ENCODE results near the gene SPATA9. TPM values are rescaled to one million over a fixed set of nuclear protein-coding genes. Genes with fewer than 3 reads are reported as not detected.

SPATA9 gene
- total RNA-seq, 1 experiment from 2014 or later = not detected

DNA sequence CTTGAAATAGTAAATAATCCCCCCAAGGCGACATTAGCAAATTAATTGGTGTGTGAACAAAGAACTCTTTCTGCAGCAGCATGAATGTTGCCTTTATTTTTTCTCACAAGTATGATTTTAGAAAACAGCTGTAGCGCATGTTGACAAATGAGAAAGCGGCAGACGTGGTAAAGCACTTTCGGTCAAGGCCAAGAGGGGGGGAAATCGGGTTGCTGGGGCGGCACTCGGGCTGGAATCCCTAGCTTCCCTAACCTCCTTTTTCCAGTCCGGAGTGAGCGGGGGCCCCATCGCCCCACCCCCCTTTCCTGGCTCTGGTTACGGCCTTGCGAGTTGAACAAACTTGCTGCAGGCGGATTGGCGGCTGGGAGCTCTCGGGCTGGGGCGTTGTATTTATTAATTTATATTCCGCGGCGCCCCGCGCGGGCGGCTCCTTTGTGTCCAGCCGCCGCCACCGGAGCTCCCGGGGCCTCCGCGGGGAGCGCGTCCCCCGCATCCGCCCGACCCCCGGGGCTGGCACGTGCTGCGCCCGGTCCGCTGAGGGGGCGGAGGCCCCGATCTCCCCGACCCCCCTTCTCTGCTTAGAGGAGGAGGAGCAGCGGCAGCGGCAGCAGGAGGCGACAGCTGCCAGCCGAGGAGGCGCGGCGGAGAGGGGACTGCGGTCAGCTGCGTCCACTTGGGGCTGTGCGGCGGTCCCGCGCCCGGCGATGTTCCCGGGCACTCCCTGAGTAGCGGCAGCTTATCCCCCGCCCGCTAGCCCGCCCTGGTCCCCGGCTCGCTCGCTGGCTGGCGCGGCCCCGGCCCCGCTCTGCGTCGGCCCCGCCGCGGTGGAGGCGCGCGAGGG lies 48.2 kb upstream of the SPATA9 start, which contains the start of gene RHOBTB3:
TSS of gene RHOBTB3 (plus strand) at position 607 of the 841 bp plus-strand sequence. CDS start 347 bp downstream, outside the sequence.
- no peak within 1 kb of the TSS for H2BK120ac ChIP-seq (ENCODE audit: low read depth, low read length, poor library complexity, severe bottlenecking)
- no peak within 1 kb of the TSS for H2BK20ac ChIP-seq (ENCODE audit: low read depth, low read length, poor library complexity, severe bottlenecking)
- H4K91ac ChIP-seq (ENCODE audit: insufficient read length, low read depth, low read length) = no peak within 1 kb of the TSS
- H3T11ph ChIP-seq (ENCODE audit: low read length) = no peak within 1 kb of the TSS
- TF ChIP-seq, protein P1, sequence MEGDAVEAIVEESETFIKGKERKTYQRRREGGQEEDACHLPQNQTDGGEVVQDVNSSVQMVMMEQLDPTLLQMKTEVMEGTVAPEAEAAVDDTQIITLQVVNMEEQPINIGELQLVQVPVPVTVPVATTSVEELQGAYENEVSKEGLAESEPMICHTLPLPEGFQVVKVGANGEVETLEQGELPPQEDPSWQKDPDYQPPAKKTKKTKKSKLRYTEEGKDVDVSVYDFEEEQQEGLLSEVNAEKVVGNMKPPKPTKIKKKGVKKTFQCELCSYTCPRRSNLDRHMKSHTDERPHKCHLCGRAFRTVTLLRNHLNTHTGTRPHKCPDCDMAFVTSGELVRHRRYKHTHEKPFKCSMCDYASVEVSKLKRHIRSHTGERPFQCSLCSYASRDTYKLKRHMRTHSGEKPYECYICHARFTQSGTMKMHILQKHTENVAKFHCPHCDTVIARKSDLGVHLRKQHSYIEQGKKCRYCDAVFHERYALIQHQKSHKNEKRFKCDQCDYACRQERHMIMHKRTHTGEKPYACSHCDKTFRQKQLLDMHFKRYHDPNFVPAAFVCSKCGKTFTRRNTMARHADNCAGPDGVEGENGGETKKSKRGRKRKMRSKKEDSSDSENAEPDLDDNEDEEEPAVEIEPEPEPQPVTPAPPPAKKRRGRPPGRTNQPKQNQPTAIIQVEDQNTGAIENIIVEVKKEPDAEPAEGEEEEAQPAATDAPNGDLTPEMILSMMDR (conservative IDR thresholded peaks at IDR 0.05) = no peak
- no peak within 1 kb of the TSS for H2BK12ac ChIP-seq (ENCODE audit: insufficient read length, low read depth, low read length)
- H3K79me1 ChIP-seq (ENCODE audit: insufficient read depth, low read depth, low read length, poor library complexity, severe bottlenecking) = no peaks in the 10 kb centered on the region
- no peak within 1 kb of the TSS for H2AK5ac ChIP-seq (ENCODE audit: insufficient read length, low read length)
- no peaks in the 10 kb centered on the region for H4K20me1 ChIP-seq (ENCODE audit: control insufficient read depth, insufficient read depth, insufficient read length)
- no peak within 1 kb of the TSS for H3K23ac ChIP-seq (ENCODE audit: insufficient read length, low read depth, low read length)
- no CpG with 5 or more reads among the region's 78 CpGs for WGBS (ENCODE audit: extremely low coverage, insufficient read length, low lambda C conversion rate)
- Mint-ChIP-seq H3K9me3 (no peaks in the 10 kb centered on the region), H3K27ac (peak within 1 kb of the TSS in 1 of 3 experiments; percentile 47; a peak in 1 of 7 replicates), H3K4me3 (peak within 1 kb of the TSS; percentile 78 to 93), H3K27me3 (ENCODE audit: low read depth) (peaks cover 79% of the 10 kb centered on the region), H3K4me1 (peaks cover 27 to 29% of the 10 kb centered on the region in 2 experiments), H3K36me3 (ENCODE audit: insufficient read depth in 1 of 3, low read depth in 3 of 3) (no peaks in the 10 kb centered on the region; a peak in 1 of 7 replicates)
- peaks cover 13% of the 10 kb centered on the region; the same call in 1 of the 2 replicates for H3K27me3 ChIP-seq (ENCODE audit: insufficient read depth, low read length)
- no peak within 1 kb of the TSS for H2AFZ ChIP-seq (ENCODE audit: low read length)
- peak within 1 kb of the TSS; percentile 34 for H3K18ac ChIP-seq (ENCODE audit: insufficient read length, low read depth, low read length)
- H3K14ac ChIP-seq (ENCODE audit: insufficient read depth, low read length) = peak within 1 kb of the TSS; percentile 74
- no peak within 1 kb of the TSS for H2BK15ac ChIP-seq (ENCODE audit: low read depth, low read length)
- DNase-seq = peak; percentile 89
- H3K23me2 ChIP-seq (ENCODE audit: insufficient read length, low read depth, low read length, poor library complexity, severe bottlenecking) = peaks cover 13% of the 10 kb centered on the region
- H3K4me2 ChIP-seq (ENCODE audit: insufficient read depth, insufficient read length, low read length) = peak within 1 kb of the TSS; percentile 90
- H2BK5ac ChIP-seq (ENCODE audit: insufficient read length, low read length) = no peak within 1 kb of the TSS
- peaks cover 4% of the 10 kb centered on the region; the same call in 1 of the 2 replicates for H3K4me1 ChIP-seq (ENCODE audit: insufficient read depth, low read length)
- no peaks in the 10 kb centered on the region for H3K9me3 ChIP-seq (ENCODE audit: control insufficient read depth, low read depth, low read length)
- H3K79me2 ChIP-seq (ENCODE audit: insufficient read depth, low read length) = no peaks in the 10 kb centered on the region
- no peak within 1 kb of the TSS for H3K4ac ChIP-seq (ENCODE audit: low read depth, low read length)
- no peak within 1 kb of the TSS for H4K8ac ChIP-seq (replicated peaks; ENCODE audit: insufficient read length, low read depth, low read length)
- no peak within 1 kb of the TSS for H3K56ac ChIP-seq (ENCODE audit: insufficient read length, low read depth, low read length)
- peak within 1 kb of the TSS; percentile 48 for H3K9ac ChIP-seq (ENCODE audit: extremely low read depth, insufficient read length, low read length)
- H4K5ac ChIP-seq (ENCODE audit: insufficient read length, low read depth, low read length) = no peak within 1 kb of the TSS
- H3K27ac ChIP-seq (ENCODE audit: insufficient read length, low read depth, low read length) = no peak within 1 kb of the TSS

Data from H9 (cell line).